GM12891 (cell line): ENCODE measurements around the gene ATRN.

Source experiments
- POLR2A ChIP-seq: IDR thresholded peaks from 2 replicates; pipeline ENCODE4 v1.6.1; 2011; ENCODE audit warnings: low read depth, low read length, control low read depth
- TAF1 ChIP-seq: IDR thresholded peaks from 2 replicates; pipeline ENCODE4 v1.6.1; 2011; ENCODE audit warnings: low read depth, low read length, control low read depth

DNA sequence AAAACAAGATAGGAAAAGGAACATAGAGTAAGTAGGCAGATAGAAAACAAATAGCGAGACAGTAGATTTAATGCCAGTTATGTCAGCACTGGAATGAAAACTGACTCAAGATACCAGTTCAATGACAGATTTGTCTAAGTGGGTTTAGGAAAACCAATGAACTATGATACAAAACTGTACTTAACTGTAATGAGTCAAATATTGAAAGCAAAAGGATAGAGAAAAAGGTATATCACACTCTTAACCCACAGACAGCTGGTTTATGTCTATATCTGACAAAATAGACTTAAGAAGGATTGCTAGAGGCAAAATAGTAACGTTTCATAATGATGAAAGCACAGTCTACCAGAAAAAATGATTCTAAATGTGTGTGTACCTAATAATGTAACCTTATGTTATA is 38.2 kb downstream of the ATRN start:
- TF ChIP-seq POLR2A (no peak), TAF1 (no peak)
